ENCODE results near the gene MED13L.
"Not testable (repeated sequence)": the region's sequence is repeated elsewhere in the genome, so short reads cannot be mapped to it uniquely, and the experiment has no call there.

MED13L gene

DNA sequence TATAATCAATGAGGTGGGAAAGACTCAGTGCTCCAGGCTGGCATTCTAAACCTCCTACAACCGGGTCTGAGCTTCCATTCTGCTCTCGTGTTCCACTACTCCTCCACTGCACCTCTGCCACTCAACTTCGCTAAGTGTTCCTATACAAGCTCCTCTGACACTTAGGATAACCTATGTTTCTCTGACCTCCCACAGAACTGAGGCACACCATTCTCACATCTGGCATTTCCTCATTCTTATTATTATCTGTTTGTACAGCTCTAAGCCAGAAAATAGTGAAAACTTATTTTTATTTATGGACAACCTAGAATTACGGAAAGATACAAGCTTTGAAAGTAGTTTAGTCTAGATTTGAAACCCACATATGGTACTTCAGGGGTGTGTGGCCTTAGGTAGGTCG is 127.0 kb downstream of the MED13L start:
- no peak for DNase-seq (ENCODE audit: low read depth)

DNA sequence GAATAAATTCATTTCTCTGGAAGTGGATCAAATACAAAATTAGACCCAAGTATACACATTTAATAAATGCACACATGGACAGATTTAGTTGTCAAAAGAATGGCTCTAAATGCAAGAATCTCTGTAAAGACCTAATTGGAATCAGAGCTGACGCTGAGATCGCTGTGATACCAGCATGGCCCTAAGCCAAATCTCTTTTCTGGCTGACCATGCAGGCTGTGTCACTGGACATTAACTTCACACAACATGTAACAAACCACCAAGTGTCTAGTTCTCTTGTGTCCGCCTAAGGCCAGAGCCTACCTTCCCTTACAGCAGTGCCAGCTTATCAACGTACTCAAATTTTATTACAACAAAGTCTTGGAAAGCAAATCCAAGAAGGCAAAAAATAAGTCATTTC is 127.5 kb downstream of the MED13L start:
- DNase-seq (ENCODE audit: low read depth): no peak

DNA sequence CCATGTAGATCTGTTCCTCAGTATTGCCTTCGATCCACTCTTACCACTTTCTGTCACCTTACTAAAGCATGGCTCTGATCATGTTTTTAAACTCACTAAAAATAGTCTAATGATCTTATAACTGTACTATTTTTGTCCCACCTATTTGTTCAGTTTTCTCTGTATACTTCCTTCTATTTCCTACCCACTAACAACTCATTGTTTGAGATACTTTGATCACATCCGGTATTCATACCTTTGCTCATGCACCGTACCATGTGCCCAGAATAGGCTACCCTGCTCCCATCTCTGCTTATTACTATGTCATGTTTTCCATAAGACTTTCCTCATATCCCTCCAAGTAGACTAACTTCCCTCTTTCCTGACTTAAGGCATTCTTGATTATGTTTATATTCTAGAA is 128.6 kb downstream of the MED13L start:
- no peak for DNase-seq (ENCODE audit: low read depth)

DNA sequence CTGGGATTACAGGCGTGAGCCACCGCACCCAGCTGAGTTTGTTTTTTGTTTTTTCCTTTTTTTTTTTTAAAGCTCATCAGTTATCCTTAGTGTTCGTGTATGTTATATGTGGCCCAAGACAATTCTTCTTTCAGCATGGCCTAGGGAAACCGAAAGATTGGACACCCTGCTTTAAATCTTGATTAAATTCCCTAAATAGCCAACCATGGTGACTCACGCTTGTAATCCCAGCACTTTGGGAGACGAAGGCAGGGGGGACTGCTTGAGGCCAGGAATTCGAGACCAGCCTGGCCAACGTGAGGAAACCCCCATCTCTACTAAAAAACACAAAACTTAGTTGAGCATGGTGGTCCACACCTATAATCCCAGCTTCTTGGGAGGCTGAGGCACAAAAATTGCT is 131.1 kb downstream of the MED13L start:
- DNase-seq (ENCODE audit: low read depth): no peak

DNA sequence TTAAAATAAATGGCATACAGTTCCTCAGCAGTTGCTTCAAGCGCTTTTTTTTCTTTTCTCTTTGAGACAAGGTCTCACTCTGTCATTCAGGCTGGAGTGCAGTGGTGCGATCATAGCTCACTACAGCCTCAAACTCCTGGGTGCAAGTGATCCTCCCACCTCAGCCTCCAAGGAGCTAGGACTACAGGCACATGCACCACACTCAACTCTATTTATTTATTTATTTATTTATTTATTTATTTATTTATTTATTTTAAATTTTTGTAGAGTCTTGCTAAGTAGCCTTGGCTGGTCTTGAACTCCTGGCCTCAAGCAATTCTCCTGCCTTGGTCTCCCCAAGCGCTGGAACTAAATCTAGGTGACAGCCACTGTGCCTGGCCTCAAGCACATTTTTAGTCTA is 132.0 kb downstream of the MED13L start:
- DNase-seq (ENCODE audit: low read depth): no peak

DNA sequence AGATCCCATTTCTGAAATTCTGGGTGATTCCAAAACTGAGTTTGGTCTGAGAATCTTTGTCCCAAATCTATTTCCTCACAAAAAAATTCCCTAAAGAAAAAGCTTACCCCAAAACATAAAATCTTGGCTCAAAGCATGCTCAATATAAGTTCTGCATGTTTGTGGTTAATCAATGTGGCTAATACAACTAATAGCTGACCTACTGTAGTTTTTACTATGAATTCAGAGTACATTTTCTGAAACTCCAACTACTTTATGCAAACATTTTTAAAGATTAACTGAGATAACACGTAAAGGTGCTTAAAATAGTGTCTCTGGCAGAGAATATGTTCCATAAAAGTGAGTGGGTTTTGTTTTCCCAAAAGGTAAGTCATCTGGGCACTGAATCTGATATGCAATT is 133.1 kb downstream of the MED13L start:
- DNase-seq (ENCODE audit: low read depth): no peak

DNA sequence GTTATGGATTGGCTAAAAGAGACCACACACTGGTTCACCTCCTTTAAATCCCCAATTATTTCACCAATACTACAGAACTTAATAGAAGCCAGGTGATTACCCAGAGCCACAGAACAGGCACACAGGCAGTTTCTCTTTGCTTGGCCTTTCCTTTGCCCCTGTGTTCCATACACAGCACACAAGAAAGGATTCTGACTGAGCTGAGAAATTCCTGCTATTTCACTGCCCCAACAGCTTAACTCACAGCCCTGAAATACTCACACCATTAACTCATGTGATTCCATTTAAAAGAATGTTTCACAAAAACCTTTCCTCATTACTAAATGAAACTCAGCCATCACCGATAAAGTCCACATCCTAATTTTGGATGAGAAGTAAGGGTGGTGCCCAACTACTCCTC is 133.6 kb downstream of the MED13L start:
- DNase-seq (ENCODE audit: low read depth): no peak

DNA sequence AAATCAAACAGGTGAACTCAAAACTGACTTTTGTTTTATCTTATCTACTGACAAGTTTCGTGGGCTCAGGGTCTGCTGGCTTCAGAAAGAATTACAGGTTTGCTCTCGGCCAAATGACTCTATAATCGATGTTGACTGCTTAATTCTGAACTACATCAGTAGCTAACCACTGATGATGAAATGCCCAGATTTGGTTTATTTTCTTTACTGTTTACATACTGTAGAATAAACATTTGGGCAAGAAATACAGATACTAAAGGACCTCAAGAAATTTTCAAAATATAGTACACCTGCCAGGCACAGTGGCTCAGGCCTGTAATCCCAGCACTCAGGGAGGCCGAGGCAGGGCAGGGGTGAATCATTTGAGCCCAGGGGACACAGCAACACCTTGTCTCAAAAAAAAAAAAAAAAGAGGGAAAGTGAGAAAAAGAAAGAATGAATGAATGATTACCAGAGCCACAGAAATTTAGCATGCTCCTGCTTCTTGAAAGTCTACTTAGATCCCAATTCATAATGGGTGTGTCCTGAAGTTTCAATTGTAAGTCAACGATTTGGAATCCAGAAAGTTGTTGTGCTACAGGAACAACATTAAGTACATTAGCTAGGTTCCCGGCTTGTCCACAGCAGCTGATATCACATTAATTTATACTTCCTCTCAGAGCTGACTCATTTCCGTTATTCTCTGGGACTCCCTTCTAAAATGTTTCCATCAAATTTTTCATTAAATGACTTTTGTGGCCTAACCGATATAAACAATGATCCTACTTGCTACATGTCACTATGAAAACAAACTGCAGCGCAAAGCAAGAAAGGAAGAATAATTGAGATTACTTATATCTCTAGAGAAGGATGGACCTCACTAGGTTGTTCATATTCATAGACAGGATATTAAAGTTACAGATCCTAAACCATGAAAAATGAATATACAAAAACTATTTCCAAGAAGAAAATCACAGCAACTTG is 134.3 kb downstream of the MED13L start:
- DNase-seq (ENCODE audit: low read depth): no peak

DNA sequence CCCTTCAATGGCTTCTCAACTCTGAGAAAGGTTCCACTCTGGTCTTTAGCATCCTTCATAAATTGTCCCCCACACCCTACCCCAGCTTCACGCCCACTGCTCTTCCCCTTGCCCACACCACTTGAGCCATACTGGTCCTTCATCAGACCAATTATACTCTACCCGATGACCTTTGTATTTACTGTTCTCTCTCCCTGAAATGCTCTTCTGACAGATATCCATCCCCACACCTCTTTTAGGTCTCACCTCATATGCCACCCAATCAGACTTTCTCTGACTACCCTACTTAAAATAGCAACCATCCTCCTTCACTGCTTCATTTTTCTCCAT is 135.7 kb downstream of the MED13L start:
- no peak for DNase-seq (ENCODE audit: low read depth)

DNA sequence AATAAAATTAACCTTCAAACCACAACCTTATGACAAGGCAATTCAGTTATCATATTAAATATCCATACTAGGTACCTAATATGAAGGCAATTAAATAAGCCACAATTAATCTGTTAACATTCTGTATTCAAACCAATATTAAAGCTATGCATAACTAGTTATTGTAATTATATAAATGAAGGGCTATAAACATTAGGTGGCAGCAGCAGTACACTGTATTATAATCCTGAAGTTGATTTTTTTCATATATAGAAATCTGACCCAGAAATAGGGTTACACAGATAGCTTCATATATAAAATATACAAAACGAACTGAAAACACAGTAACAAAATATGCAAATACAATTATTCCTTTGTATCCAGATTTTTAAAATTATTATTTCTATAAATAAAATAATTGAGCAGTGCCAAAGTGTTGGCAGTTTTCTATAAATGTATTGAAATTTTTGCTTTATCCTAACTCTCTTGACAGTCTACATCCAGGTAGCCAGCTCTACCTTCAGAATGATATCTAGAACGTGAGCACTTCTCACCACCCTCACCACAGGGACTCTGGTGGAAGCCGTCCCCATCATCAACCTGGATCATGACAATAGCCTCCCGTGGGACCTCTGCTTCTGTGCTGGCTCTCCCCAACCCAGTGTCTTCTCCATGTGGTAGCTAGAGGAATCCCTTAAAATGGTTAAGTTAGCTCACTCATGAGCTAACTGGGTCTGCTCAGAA is 136.2 kb downstream of the MED13L start:
- no peak for DNase-seq (ENCODE audit: low read depth)

DNA sequence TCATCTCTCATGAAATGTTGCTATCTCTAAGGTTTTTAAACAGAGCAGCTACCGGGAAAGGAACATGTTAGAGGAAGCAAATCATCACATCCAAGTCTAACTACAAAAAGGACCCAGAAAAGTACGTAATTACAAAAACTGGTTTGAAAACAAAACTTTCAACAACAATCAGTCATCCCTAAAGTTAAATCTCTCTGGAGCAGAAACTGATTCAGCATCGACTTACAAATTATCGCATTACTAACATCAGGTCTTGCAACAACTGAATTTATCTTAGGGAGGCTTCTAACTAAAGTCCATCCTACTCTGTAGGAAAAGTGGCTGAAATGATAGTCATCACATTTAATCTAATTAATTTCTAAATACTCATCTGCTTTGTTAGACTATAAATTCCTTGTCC is 137.0 kb downstream of the MED13L start:
- no peak for DNase-seq (ENCODE audit: low read depth)

DNA sequence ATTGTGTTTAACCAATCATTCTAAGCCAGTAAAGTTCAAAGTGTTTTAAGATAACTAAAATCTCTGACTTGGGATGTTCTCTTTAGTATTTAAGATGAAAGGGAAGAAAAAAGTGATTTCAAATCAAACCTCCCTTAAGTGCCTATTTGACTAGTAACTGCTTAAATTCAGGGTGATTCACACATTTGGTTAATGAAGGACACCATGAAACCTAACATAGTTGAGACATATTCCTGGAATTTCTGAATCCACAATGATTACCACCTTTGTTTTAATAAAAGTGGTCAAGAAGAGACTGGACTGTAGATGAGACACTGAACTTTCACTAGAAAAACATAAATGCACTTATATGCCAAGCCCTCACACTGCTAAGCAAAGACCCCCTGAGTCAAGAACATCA is 138.7 kb downstream of the MED13L start:
- no peak for DNase-seq (ENCODE audit: low read depth)

DNA sequence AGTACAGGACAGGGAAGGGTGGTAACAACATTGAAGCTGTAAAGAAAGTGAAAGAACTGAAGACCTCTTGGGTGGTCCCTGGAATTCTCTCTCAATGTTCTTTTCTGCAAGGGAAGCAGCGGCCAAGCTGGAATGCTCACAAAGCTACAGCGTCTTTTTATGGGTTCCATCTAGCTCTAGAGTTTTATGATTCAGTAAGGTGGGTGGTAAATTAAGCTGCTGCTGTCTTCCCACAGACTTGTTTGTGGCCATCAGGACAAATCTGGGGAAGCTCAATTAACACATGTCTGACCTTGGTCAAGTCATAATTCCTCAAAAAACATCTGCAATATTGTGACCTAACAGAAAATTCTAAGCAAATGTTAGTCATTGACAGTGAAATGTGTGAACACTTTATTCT is 139.1 kb downstream of the MED13L start:
- DNase-seq (ENCODE audit: low read depth): no peak

DNA sequence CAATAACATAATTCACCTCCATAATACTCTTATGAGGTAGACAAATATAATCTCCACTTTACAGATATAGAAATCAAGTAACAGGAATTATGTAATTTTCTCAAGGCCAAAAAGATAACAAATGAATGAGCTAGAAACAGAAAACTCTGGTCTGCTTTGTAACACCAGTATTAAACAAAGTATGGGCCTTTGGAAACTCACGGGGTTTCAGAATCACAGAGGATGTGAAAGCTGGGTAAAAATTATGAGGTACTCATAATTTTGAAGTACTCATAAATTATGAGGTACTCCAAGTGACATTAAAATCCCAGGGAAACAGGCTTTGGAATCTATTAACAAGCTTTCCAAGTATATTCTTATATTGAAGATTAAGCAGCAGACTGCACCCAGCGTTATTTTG is 140.2 kb downstream of the MED13L start:
- no peak for DNase-seq (ENCODE audit: low read depth)

DNA sequence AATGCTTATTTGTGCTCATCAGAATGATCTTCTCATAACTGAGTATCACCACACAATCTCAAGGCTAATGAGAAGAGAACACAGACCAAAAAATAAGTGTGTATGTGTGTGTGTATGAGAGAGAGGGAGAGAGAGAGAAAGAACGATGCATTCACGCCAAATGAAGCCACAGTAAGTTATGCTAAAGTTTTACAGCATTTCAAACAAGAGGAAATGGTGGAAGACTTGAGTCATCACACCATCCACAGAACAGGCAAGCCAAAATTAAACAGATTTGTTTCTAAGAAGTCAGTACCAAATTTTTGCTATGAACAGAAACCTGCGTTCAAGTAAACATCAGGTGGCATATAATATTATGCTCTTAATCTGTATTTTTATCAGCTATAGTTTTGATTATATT is 141.2 kb downstream of the MED13L start:
- no peak for DNase-seq (ENCODE audit: low read depth)

DNA sequence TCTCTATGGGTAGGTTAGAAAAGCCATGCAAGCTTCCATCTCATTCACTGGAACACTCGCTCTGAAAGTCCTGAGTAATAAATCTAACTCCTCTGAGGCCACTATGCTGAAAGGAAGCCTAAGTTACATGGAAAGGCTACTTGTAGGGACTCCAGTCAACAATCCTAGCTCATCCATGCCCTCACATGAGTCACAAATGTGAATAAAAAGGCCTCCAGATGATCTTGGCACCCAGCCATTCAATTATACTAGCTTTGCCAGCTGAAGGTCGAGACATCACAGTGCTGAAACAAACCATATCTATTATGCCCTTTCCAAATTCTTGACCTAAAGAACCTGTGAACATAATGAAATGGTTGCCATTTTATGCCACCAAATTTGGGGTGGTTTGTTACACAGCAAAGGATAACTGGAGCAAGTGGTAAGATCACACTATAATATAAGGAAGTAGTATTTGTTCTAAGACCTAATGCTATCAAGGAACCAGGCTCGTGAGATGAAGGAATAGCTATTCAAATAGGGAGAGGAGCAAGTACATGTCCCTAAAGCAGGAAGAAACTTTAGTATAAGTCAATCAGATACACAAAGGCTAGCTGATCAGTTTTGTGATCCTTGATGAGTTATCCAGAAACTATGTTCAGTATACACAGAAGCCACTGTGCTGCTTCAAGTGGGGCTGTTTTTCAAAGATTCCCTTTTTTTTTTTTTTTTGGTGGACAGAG is 142.1 kb downstream of the MED13L start:
- no peak for DNase-seq (ENCODE audit: low read depth)

DNA sequence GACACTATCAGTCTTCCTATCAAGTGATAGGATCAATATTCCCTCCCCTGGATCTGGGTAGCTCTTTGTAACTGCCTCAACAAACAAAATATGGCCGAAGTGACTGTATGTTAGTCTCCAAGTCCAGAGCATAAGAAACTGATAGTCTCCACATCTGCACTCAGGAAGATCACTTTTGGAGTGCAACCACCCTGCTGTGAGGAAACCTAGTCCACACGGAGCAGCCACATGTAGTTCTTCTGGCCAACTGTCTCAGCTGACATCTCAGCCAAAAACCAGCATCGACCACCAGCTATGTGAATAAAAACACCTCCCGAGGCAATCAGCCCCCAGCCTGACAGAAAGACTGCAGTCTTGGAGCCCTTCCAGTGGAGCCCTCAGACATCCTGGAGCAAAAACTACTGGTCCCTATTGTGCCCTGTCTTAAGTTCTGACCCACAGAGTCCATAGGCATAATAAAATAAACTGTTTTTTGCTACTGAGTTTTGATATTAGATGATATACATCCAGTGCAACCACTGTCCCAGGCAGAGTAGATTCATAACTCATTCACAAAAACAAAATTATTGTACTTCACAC is 143.8 kb downstream of the MED13L start:
- no peak for DNase-seq (ENCODE audit: low read depth)

DNA sequence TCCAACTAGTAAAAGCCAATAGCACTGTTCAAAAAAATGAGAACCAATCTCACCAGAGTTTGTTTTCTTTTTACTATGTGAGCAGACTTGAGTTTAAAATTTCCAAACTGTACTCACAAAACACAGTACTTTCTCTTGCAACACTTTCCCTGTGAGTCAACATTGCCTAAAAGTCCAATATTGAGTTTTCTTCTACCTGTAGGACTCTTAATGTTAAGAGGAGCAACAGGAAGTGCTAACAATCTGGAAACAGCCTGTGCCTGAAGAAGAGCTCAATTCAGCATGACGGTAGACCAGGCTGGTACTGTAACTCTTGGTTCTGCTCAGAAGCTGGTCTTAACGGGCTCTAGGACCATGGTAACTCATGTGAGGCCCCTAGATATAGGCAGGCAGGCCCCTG is 144.3 kb downstream of the MED13L start:
- DNase-seq (ENCODE audit: low read depth): no peak

DNA sequence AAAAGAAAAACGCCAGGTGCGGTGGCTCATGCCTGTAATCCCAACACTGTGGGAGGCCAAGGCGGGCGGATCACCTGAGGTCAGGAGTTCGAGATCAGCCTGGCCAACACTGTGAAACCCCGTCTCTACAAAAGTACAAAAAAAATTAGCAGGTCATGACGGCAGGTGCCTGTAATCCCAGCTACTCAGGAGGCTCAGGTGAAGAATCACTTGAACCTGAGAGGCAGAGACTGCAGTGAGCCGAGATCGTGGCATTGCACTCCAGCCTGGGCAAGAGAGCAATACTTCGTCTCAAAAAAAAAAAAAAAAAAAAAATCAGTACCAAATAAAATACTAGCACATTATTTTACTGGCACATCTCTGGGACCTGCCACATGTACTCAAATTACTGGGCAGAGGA is 145.5 kb downstream of the MED13L start:
- DNase-seq (ENCODE audit: low read depth): not testable (repeated sequence)

DNA sequence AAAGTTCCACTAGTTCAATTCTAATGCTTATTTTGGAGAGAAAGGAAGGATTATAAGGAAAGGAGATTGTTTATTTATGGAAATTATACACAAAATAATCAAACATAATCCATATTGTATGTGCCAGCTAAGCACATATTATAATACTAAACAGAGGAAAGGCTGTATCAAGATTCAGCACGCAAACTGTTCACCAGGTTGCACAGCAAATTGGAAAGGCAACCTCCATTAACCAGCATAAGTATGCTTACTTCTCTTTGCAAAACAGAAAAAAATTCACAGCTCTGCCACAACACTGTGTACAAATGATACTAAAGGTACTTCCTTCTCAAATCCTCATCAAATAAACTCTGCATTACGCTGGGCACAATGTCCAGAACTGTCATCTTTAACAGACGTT is 146.3 kb downstream of the MED13L start:
- DNase-seq (ENCODE audit: low read depth): no peak

DNA sequence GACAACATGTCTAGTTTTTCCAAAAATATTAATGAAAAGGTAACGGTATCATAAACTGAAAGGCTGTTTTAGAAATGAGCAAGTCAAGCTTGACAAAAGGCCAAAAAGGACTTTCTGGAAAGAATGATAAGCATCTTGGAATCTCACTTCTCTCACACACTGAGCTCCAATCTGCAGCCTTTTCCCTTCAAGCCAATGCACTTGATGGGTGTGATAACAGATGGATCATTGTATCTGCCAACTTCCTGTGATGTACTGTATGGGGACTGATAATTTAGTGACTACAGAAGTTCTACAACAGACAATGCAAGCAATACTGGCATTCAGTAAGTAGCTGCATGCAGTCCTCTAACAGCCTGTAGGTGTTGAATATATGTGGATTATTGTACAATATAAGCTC is 147.1 kb downstream of the MED13L start:
- no peak for DNase-seq (ENCODE audit: low read depth)

DNA sequence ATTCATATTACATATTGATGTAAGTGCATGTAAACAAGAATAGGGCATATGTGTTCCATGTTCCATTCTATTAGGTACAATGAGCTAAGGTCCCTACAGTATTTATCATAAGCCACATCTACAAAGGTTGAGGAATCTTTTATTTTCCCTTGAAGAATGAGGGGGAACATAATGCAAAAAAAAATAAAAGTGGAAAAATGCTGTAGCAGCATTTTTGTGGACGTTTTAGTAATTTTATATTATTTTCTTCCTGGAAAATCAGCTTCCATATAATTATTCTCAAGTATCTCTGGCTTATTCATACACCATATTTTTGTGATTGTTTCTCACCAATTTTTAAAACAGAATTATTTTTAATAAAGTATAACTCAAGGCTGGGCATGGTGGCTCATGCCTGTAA is 148.7 kb downstream of the MED13L start:
- no peak for DNase-seq (ENCODE audit: low read depth)

DNA sequence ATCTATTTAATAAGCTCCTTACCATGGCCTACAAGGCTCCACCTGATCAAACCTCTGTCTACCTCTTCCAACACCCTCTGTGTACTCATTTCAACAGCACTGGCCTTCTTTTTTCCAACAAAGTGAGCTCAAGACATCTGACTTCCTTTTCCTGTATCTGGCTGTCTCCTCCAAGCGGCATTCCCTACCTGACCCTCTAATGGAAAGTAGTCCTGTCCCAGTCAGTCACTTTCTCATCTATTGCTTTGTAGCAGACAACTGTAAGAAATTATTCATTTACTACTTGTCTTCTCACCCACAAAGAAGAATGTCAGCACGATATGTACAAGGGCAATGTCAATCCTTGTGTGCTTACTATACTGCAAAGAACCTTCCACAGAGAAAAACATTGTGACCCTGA is 149.6 kb downstream of the MED13L start:
- no peak for DNase-seq (ENCODE audit: low read depth)
